ENCODE measurements around the gene TGFBR3L. TPM values are rescaled to one million over a fixed set of nuclear protein-coding genes. Genes with fewer than 3 reads are reported as not detected.

The TGFBR3L gene
- total and polyA plus RNA-seq, 12 donors: 0.23 to 7.0 (median 1.2) TPM; not detected in 3

DNA sequence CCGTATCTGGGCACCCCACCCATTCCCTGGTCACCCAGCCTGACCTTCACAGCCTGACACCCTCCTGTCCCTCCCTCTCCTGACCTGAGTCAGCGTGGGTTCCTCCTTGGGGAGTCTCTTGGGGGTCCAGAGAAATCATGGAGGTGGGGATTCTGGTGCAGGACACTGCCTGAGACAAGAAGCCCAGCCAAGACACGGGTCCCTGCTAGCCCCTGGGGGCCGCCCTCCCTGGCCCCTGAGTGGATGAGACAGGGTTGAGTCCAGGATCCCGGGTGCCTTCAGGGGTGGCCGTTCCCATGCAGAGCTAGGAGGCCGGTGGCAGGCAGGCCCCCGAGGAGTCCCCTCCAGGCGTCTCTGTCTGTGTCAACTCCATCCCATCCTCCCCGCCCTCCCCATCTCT lies 9.4 kb upstream of the TGFBR3L start:
- no peaks in the 10 kb centered on the region for H3K9me3 ChIP-seq (replicated peaks in 1 of 3)
- H3K4me3 ChIP-seq: peak overlapping the region in 1 of 4 donors; percentile 94
- 61 to 74% (median 68%) methylated on average over 5 to 10 of the region's 10 CpGs for WGBS, 4 donors
- TF ChIP-seq, protein P1, sequence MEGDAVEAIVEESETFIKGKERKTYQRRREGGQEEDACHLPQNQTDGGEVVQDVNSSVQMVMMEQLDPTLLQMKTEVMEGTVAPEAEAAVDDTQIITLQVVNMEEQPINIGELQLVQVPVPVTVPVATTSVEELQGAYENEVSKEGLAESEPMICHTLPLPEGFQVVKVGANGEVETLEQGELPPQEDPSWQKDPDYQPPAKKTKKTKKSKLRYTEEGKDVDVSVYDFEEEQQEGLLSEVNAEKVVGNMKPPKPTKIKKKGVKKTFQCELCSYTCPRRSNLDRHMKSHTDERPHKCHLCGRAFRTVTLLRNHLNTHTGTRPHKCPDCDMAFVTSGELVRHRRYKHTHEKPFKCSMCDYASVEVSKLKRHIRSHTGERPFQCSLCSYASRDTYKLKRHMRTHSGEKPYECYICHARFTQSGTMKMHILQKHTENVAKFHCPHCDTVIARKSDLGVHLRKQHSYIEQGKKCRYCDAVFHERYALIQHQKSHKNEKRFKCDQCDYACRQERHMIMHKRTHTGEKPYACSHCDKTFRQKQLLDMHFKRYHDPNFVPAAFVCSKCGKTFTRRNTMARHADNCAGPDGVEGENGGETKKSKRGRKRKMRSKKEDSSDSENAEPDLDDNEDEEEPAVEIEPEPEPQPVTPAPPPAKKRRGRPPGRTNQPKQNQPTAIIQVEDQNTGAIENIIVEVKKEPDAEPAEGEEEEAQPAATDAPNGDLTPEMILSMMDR (IDR thresholded peaks at IDR 0.05): no peak
- no peak for TF ChIP-seq POLR2A (IDR thresholded peaks at IDR 0.05)
- H3K27me3 ChIP-seq: no peaks in the 10 kb centered on the region
- intact Hi-C loops (cut with DNase I): no loop called here
- H3K36me3 ChIP-seq (replicated peaks in 1 of 2): peaks cover 0 to 7% of the 10 kb centered on the region in 2 donors
- DNase-seq: peak in 5 of 7 donors; percentile 34 to 57 (median 42)
- peaks cover 20 to 44% of the 10 kb centered on the region in 2 donors for H3K4me1 ChIP-seq (replicated peaks in 1 of 2)
- no peak overlapping the region for H3K27ac ChIP-seq

DNA sequence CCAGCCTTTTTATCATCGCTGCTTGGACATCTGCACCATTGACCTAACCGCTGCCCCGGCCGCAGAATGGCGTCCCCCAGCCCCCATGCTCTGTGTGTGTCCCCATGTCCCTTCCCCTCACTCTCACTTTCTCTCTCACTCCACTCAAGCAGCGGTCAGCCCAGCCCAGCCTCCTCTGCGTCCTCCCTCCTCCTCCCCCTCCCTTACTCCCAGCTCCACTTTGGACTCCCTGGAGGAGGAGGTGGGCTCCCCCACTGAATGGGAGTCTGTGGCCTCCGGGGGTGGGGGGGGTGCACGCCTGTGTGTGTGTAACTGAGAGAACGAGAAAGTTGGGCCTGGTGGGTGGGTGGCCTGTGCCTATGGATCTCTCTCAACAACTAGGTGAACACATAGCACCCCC lies 8.8 kb upstream of the TGFBR3L start:
- Histone ChIP-seq H3K36me3 (replicated peaks in 1 of 2) (peaks cover 0 to 13% of the 10 kb centered on the region in 2 donors), H3K9me3 (replicated peaks in 1 of 3) (no peaks in the 10 kb centered on the region), H3K27ac (no peak overlapping the region), H3K4me1 (replicated peaks in 1 of 2) (peaks cover 20 to 44% of the 10 kb centered on the region in 2 donors), H3K4me3 (no peak overlapping the region), H3K27me3 (no peaks in the 10 kb centered on the region)
- intact Hi-C loops (cut with DNase I): no loop called here
- 82 to 89% (median 86%) methylated on average over 8 to 10 of the region's 10 CpGs for WGBS, 4 donors
- TF ChIP-seq, protein P1 (IDR thresholded peaks at IDR 0.05): no peak
- TF ChIP-seq POLR2A (IDR thresholded peaks at IDR 0.05): no peak
- peak in 4 of 7 donors; percentile 25 to 63 (median 31) for DNase-seq

DNA sequence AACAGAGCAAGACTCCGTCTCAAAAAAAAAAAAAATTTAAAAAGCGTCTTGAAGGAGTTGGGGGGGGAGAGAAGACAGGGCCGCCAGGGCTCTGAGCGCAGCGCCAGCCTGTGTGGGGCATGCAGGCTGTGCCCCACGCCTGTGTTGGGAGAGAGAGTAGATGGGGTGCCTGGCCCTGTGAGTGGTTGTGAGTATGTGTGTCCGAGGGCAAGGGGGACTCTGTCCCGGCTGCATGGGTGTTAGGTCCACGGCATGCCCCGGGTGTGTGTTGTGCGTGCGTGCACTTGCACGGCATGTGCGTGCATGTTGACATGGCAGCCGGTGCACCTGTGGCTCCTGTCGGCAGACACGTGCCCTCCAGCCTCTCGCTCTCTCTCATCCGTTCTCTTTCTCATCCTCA lies 7.5 kb upstream of the TGFBR3L start:
- Histone ChIP-seq H3K4me3 (no peak overlapping the region), H3K27me3 (no peaks in the 10 kb centered on the region), H3K36me3 (replicated peaks in 1 of 2) (peaks cover 0 to 25% of the 10 kb centered on the region in 2 donors), H3K27ac (no peak overlapping the region), H3K9me3 (replicated peaks in 1 of 3) (no peaks in the 10 kb centered on the region), H3K4me1 (replicated peaks in 1 of 2) (peaks cover 20 to 44% of the 10 kb centered on the region in 2 donors)
- WGBS, 4 donors: 88 to 95% (median 91%) methylated on average over 19 of the region's 19 CpGs
- TF ChIP-seq POLR2A (IDR thresholded peaks at IDR 0.05): no peak
- TF ChIP-seq, protein P1 (IDR thresholded peaks at IDR 0.05): no peak
- intact Hi-C loops (cut with DNase I): no loop called here
- peak in 2 of 7 donors; percentile 22 to 57 for DNase-seq

DNA sequence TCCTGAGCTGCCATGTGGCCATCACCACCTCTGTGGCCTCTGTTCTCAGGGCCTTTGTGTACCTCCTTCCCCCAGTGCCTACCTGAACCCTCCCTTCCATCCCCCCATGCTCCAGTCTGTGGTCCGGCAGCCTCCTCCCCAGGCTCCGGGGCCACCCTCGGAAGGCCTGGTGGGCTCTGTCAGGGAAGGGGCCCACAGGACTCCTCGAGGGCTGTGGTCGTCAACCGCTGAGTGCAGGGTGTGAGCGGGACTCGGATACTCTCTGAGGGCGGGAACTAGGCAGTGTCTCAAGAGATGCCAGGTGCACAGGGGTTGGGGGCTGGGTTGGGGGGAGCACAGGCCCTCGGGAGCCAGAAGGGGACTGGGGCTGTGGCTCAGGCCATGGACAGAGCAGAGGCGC lies 7.1 kb upstream of the TGFBR3L start:
- H3K36me3 ChIP-seq (replicated peaks in 1 of 2): peaks cover 0 to 30% of the 10 kb centered on the region in 2 donors
- H3K9me3 ChIP-seq (replicated peaks in 1 of 3): no peaks in the 10 kb centered on the region
- H3K4me3 ChIP-seq: no peak overlapping the region
- peaks cover 18 to 40% of the 10 kb centered on the region in 2 donors for H3K4me1 ChIP-seq (replicated peaks in 1 of 2)
- intact Hi-C loops (cut with DNase I): no loop called here
- peak in 1 of 7 donors; percentile 29 for DNase-seq
- no peaks in the 10 kb centered on the region for H3K27me3 ChIP-seq
- peak overlapping the region in 2 of 5 donors; percentile 8 to 34 for H3K27ac ChIP-seq
- TF ChIP-seq POLR2A (IDR thresholded peaks at IDR 0.05): no peak
- 84 to 88% (median 87%) methylated on average over 9 to 11 of the region's 11 CpGs for WGBS, 4 donors

DNA sequence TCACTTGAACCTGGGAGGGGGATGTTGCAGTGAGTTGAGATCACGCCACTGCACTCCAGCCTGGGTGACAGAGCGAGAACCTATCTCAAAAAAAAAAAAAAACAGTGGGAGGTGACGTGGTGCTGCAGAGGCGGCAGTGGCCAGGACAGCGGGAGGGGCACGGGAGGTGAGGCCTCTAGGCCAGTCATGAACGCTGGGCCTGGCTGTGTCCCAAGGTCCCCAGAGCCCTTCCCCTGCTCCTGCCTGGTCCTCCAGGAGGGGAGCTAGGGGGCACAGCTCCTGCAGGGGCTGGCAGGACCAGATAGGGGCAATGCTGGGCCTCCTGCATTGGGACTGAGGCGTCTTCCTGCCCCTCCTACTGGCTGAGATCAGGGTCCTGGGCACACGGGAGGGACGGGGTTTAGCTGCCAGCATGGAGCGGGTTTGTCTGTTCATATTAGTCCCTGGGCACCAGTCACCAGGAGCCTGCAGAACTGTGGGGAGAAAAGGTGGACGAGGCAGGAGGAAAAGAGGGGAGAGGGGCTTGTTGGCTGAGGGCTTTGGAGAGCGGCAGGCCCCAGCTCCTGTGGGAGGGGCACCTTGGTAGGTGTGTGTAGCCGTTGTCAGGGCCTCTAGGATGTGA lies 6.4 kb upstream of the TGFBR3L start:
- intact Hi-C loops (cut with DNase I): no loop called here
- peaks cover 0 to 35% of the 10 kb centered on the region in 2 donors for H3K36me3 ChIP-seq (replicated peaks in 1 of 2)
- H3K27me3 ChIP-seq: no peaks in the 10 kb centered on the region
- TF ChIP-seq, protein P1 (IDR thresholded peaks at IDR 0.05): no peak
- peak in 1 of 2 donors; percentile 17 for TF ChIP-seq POLR2A (IDR thresholded peaks at IDR 0.05)
- WGBS, 4 donors: 59 to 68% (median 60%) methylated on average over 14 of the region's 14 CpGs
- peaks cover 12 to 34% of the 10 kb centered on the region in 2 donors for H3K4me1 ChIP-seq (replicated peaks in 1 of 2)
- no peak overlapping the region for H3K4me3 ChIP-seq
- H3K9me3 ChIP-seq (replicated peaks in 1 of 3): no peaks in the 10 kb centered on the region
- peak overlapping the region in 2 of 5 donors; percentile 8 to 34 for H3K27ac ChIP-seq
- DNase-seq: peak; percentile 58 to 87 (median 83)
